Measurements from ENCODE around the gene ZNF678. TPM values are rescaled to one million over a fixed set of nuclear protein-coding genes. Genes with fewer than 3 reads are reported as not detected.
"Not testable (repeated sequence)": the region's sequence is repeated elsewhere in the genome, so short reads cannot be mapped to it uniquely, and the experiment has no call there.

ZNF678 gene
- total and polyA plus RNA-seq, 2 experiments from 2014 or later: 2.3 to 11.5 TPM

DNA sequence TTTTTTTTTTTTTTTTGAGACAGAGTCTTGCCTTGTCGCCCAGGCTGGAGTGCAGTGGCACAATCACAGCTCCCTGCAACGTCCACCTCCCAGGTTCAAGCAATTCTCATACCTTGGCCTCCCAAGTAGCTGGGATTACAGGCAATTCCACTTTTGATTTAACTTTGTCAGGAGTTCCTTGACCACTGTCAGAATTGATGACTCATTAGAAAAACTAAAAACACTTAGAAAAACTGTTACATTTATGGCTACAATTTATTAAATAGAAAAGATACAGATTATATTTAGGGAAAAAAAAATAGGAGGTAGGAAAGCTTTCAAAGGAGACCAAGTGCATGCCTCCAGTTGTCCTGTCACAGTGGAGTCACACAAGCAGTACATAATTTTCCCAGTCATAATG, 20.0 kb downstream of the ZNF678 start:
- no peak overlapping the region for H2AFZ ChIP-seq
- H3K9me3 ChIP-seq (ENCODE audit: low read depth): peaks cover 28% of the 10 kb centered on the region
- H3K79me2 ChIP-seq: peaks cover 74% of the 10 kb centered on the region
- no peaks in the 10 kb centered on the region for H4K20me1 ChIP-seq (ENCODE audit: insufficient read depth, poor library complexity, severe bottlenecking)
- 98% methylated on average over 2 of the region's 2 CpGs for WGBS (ENCODE audit: low lambda C conversion rate, missing lambda C conversion rate)
- TF ChIP-seq, protein P1, sequence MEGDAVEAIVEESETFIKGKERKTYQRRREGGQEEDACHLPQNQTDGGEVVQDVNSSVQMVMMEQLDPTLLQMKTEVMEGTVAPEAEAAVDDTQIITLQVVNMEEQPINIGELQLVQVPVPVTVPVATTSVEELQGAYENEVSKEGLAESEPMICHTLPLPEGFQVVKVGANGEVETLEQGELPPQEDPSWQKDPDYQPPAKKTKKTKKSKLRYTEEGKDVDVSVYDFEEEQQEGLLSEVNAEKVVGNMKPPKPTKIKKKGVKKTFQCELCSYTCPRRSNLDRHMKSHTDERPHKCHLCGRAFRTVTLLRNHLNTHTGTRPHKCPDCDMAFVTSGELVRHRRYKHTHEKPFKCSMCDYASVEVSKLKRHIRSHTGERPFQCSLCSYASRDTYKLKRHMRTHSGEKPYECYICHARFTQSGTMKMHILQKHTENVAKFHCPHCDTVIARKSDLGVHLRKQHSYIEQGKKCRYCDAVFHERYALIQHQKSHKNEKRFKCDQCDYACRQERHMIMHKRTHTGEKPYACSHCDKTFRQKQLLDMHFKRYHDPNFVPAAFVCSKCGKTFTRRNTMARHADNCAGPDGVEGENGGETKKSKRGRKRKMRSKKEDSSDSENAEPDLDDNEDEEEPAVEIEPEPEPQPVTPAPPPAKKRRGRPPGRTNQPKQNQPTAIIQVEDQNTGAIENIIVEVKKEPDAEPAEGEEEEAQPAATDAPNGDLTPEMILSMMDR (IDR thresholded peaks at IDR 0.05; ENCODE audit: poor library complexity): no peak
- no peak for TF ChIP-seq EZH2 (IDR thresholded peaks at IDR 0.05; ENCODE audit: borderline replicate concordance)
- TF ChIP-seq EZH2phosphoT487 (IDR thresholded peaks at IDR 0.05; ENCODE audit: low read depth, severe bottlenecking, unreplicated experiment): no peak
- peaks cover 6% of the 10 kb centered on the region for H3K36me3 ChIP-seq (replicated peaks; ENCODE audit: insufficient read depth, low read depth)
- no peaks in the 10 kb centered on the region for H3K4me1 ChIP-seq (ENCODE audit: insufficient read depth)
- no peaks in the 10 kb centered on the region for H3K27me3 ChIP-seq
- no peaks in the 10 kb centered on the region for H3K9me2 ChIP-seq (replicated peaks; ENCODE audit: insufficient read depth)
- no peak for DNase-seq (ENCODE audit: low spot score)
- H3K4me2 ChIP-seq: no peak overlapping the region
- H3K27ac ChIP-seq: no peak overlapping the region
- H3K4me3 ChIP-seq: no peak overlapping the region

GRCh38 chr1:227586733-227587132, 23.4 kb downstream of the ZNF678 start:
- H3K79me2 ChIP-seq: peaks cover 55% of the 10 kb centered on the region
- H3K36me3 ChIP-seq (replicated peaks; ENCODE audit: insufficient read depth, low read depth): peaks cover 6% of the 10 kb centered on the region
- H3K9me2 ChIP-seq (replicated peaks; ENCODE audit: insufficient read depth): no peaks in the 10 kb centered on the region
- no peak overlapping the region for H3K4me3 ChIP-seq
- H2AFZ ChIP-seq: no peak overlapping the region
- H3K4me1 ChIP-seq (ENCODE audit: insufficient read depth): no peaks in the 10 kb centered on the region
- TF ChIP-seq EZH2 (IDR thresholded peaks at IDR 0.05; ENCODE audit: borderline replicate concordance) (no peak), EZH2phosphoT487 (IDR thresholded peaks at IDR 0.05; ENCODE audit: low read depth, severe bottlenecking, unreplicated experiment) (no peak)
- TF ChIP-seq, protein P1 (IDR thresholded peaks at IDR 0.05; ENCODE audit: poor library complexity): no peak
- no peaks in the 10 kb centered on the region for H3K27me3 ChIP-seq
- no peaks in the 10 kb centered on the region for H4K20me1 ChIP-seq (ENCODE audit: insufficient read depth, poor library complexity, severe bottlenecking)
- no peak overlapping the region for H3K4me2 ChIP-seq
- no peak overlapping the region for H3K27ac ChIP-seq
- no peak for DNase-seq (ENCODE audit: low spot score)
- peaks cover 39% of the 10 kb centered on the region for H3K9me3 ChIP-seq (ENCODE audit: low read depth)

DNA sequence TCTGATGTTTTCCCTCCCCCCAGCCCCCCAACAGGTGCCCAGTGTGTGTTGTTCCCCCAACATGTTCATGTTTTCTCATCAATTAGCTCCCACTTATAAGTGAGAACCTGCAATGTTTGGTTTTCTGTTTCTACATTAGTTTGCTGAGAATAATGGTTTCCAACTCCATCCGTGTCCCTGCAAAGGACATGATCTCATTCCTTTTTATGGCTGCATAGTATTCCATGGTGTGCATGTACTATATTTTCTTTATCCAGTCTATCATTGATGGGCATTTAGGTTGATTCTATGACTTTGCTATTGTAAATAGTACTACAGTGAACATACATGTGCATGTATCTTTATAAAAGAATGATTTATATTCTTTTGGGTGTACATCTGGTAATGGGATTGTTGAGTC, 24.6 kb downstream of the ZNF678 start:
- H3K27ac ChIP-seq: no peak overlapping the region
- H3K79me2 ChIP-seq: peaks cover 49% of the 10 kb centered on the region
- TF ChIP-seq, protein P1 (IDR thresholded peaks at IDR 0.05; ENCODE audit: poor library complexity): no peak
- no peak for TF ChIP-seq EZH2 (IDR thresholded peaks at IDR 0.05; ENCODE audit: borderline replicate concordance)
- TF ChIP-seq EZH2phosphoT487 (IDR thresholded peaks at IDR 0.05; ENCODE audit: low read depth, severe bottlenecking, unreplicated experiment): no peak

DNA sequence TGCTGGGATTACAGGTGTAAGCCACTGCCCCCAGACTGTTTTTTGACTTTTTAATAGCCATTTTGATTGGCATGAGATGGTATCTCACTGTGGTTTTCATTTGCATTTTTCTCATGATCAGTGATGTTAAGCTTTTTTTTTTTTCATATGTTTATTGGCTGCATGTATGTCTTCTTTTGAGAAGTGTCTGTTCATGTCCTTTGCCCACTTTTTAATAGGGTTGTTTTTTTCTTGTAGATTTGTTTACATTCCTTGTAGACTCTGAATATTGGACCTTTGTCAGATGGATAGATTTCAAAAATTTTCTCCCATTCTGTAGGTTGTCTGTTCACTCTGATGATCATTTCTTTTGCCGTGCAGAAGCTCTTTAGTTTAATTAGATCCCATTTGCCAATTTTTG, 25.4 kb downstream of the ZNF678 start:
- not testable (repeated sequence) for H4K20me1 ChIP-seq (ENCODE audit: insufficient read depth, poor library complexity, severe bottlenecking); H3K27me3 ChIP-seq; H3K4me2 ChIP-seq; H3K9me2 ChIP-seq (replicated peaks; ENCODE audit: insufficient read depth); H3K27ac ChIP-seq; H3K4me3 ChIP-seq; H3K4me1 ChIP-seq (ENCODE audit: insufficient read depth); H3K36me3 ChIP-seq (replicated peaks; ENCODE audit: insufficient read depth, low read depth); DNase-seq (ENCODE audit: low spot score); H2AFZ ChIP-seq
- peaks cover 39% of the 10 kb centered on the region for H3K9me3 ChIP-seq (ENCODE audit: low read depth)
- 100% methylated on average over 1 of the region's 1 CpG for WGBS (ENCODE audit: low lambda C conversion rate, missing lambda C conversion rate)
- peaks cover 44% of the 10 kb centered on the region for H3K79me2 ChIP-seq

More for the DNA sequence above, 24.6 kb downstream of the ZNF678 start:
- Histone ChIP-seq H2AFZ (no peak overlapping the region), H3K27me3 (no peaks in the 10 kb centered on the region), H3K9me2 (replicated peaks; ENCODE audit: insufficient read depth) (no peaks in the 10 kb centered on the region), H3K36me3 (replicated peaks; ENCODE audit: insufficient read depth, low read depth) (peaks cover 6% of the 10 kb centered on the region), H3K9me3 (ENCODE audit: low read depth) (peaks cover 39% of the 10 kb centered on the region), H3K4me3 (no peak overlapping the region), H4K20me1 (ENCODE audit: insufficient read depth, poor library complexity, severe bottlenecking) (no peaks in the 10 kb centered on the region), H3K4me2 (no peak overlapping the region), H3K4me1 (ENCODE audit: insufficient read depth) (no peaks in the 10 kb centered on the region)
- 100% methylated on average over 1 of the region's 1 CpG for WGBS (ENCODE audit: low lambda C conversion rate, missing lambda C conversion rate)
- no peak for DNase-seq (ENCODE audit: low spot score)

DNA sequence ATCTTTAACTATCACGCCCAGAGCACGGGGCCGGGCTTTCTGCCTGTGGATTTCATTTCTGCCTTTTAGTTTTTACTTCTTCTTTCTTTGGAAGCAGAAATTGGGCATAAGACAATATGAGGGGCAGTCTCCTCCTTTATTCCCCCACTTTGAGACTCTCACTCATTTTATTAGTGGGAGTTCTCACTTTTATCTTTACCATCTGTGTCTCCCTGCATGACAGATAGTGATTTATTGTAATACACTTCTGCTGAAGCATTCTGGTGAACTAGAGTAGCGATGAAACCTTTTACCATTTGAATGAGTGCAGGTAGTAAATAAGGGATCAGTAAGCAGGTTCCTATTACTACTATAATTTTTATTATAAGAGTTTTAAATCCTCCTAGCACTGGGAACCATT, 26.4 kb downstream of the ZNF678 start:
- H3K4me3 ChIP-seq; H3K9me2 ChIP-seq (replicated peaks; ENCODE audit: insufficient read depth); H3K4me1 ChIP-seq (ENCODE audit: insufficient read depth); H3K27ac ChIP-seq; H3K4me2 ChIP-seq; H3K36me3 ChIP-seq (replicated peaks; ENCODE audit: insufficient read depth, low read depth); H3K27me3 ChIP-seq; H4K20me1 ChIP-seq (ENCODE audit: insufficient read depth, poor library complexity, severe bottlenecking); DNase-seq (ENCODE audit: low spot score); H2AFZ ChIP-seq: not testable (repeated sequence)
- 98% methylated on average over 4 of the region's 4 CpGs for WGBS (ENCODE audit: low lambda C conversion rate, missing lambda C conversion rate)
- H3K9me3 ChIP-seq (ENCODE audit: low read depth): peaks cover 38% of the 10 kb centered on the region
- H3K79me2 ChIP-seq: peaks cover 37% of the 10 kb centered on the region

GRCh38 chr1:227596222-227596621, 32.9 kb downstream of the ZNF678 start:
- not testable (repeated sequence) for DNase-seq (ENCODE audit: low spot score); H3K36me3 ChIP-seq (replicated peaks; ENCODE audit: insufficient read depth, low read depth); H4K20me1 ChIP-seq (ENCODE audit: insufficient read depth, poor library complexity, severe bottlenecking); H3K27me3 ChIP-seq; H3K4me3 ChIP-seq; H2AFZ ChIP-seq; H3K4me1 ChIP-seq (ENCODE audit: insufficient read depth); H3K27ac ChIP-seq; H3K9me2 ChIP-seq (replicated peaks; ENCODE audit: insufficient read depth); H3K4me2 ChIP-seq
- WGBS (ENCODE audit: low lambda C conversion rate, missing lambda C conversion rate): 97% methylated on average over 6 of the region's 6 CpGs
- Histone ChIP-seq H3K9me3 (ENCODE audit: low read depth) (peaks cover 27% of the 10 kb centered on the region), H3K79me2 (peaks cover 23% of the 10 kb centered on the region)

Measured in hepatocyte (in vitro differentiated cells).